ENCODE measurements around the gene MRPL58.
"Not testable (repeated sequence)": the region's sequence is repeated elsewhere in the genome, so short reads cannot be mapped to it uniquely, and the experiment has no call there.

MRPL58 gene

DNA sequence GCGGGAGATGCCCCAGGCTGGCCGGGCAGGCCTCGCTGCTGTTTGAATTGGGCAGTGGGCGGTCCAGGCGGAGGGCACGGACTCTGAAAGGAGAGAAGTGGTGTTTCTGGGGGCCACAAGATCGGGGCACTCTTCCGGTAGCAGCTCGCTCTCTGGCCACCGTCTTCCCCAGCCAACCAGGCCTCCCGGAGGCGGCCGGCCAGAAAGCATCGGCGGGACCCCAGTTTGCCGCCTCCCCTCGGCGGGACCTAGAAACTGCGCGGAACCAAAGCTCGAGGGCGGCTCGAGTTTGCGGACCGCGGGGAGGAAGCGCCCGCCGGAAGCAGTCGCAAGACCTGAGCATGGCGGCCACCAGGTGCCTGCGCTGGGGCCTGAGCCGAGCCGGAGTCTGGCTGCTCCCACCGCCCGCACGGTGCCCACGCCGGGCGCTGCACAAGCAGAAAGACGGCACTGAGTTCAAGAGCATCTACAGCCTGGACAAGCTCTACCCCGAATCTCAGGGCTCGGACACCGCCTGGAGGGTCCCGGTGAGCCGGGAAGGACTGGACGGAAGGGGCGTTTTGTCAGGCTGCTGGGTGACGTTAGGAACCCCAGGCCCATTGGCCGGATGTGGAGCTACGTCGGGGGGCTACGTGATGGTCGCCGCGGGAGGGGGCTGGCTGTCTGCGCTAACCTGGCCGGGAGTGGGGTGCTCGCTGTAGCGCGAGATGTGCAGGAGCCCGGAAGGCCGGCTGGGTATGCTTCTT lies at the start of gene MRPL58:
TSS of gene MRPL58 (plus strand) at position 325 of the 746 bp plus-strand sequence. CDS start at position 342, 17 bp downstream.
- DNase-seq (ENCODE audit: low read depth, low spot score), result peak; percentile 58

DNA sequence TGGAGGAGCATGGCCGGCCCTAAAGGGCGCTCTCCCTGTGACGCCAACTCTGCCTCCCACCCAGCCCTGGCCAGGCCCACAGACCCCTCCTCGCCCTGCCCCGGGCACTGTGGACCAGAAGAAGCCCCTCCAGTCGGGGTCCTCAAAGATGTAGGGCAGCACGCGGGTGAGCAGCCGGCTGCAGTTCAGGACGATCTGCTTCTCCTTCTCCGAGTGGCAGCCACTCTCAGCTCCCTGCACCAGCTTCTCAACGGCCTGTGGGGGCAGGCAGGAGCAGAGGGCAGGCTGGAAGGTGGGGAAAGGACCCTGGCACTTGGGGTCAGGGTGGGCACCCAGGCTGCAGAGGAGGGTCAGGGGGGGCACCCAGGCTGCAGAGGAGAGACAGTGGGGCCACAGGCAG lies 48.8 kb upstream of the MRPL58 start:
- no peak for DNase-seq (ENCODE audit: low read depth, low spot score)

DNA sequence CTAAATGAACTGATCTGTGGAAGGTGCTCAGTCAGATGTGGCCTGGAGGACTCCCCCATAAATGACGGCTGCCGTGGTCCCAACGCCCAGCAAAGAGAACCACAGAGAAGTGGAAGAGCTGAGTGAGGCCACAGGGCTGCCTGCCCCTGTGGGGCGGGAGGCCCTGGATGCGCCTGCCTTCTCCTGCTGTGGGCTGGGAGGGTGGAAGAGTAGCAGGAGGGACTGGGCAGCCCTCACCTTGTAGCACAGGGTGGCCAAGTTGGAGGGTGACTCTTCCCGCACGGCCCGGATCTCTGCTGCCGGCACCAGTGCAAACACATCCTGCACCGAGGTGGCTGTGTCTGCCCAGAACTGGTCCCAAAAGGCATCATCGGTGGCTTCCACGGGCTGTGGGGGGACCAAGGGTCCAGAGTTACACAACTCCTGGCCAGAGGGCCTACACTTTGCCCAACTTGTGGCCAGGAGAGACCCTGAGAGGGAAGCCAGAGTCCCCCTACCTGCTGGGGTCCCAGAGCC lies 48.2 kb upstream of the MRPL58 start:
- DNase-seq (ENCODE audit: low read depth, low spot score), result no peak

- no peak for DNase-seq (ENCODE audit: low read depth, low spot score)
Observed at GRCh38 chr17:74964988-74965622, 47.4 kb upstream of the MRPL58 start.

- no peak for DNase-seq (ENCODE audit: low read depth, low spot score)
Observed at GRCh38 chr17:74968361-74968780, 44.1 kb upstream of the MRPL58 start.

- not testable (repeated sequence) for DNase-seq (ENCODE audit: low read depth, low spot score)
Observed at GRCh38 chr17:74969501-74969900, 43.0 kb upstream of the MRPL58 start.

- DNase-seq (ENCODE audit: low read depth, low spot score), result no peak
Observed at GRCh38 chr17:74970395-74970794, 42.1 kb upstream of the MRPL58 start.

GRCh38 chr17:74971069-74971841 lies 41.2 kb upstream of the MRPL58 start:
- DNase-seq (ENCODE audit: low read depth, low spot score), result no peak

GRCh38 chr17:74971842-74972106 lies 40.7 kb upstream of the MRPL58 start:
- no peak for DNase-seq (ENCODE audit: low read depth, low spot score)

- no peak for DNase-seq (ENCODE audit: low read depth, low spot score)
Observed at GRCh38 chr17:74972107-74972972, 40.1 kb upstream of the MRPL58 start, which contains the start of gene HID1. HID1 (minus strand) TSS chr17:74972759; CDS start chr17:74972656, 103 bp downstream.

- DNase-seq (ENCODE audit: low read depth, low spot score), result no peak
Observed at GRCh38 chr17:74972973-74973328, 39.5 kb upstream of the MRPL58 start.

DNA sequence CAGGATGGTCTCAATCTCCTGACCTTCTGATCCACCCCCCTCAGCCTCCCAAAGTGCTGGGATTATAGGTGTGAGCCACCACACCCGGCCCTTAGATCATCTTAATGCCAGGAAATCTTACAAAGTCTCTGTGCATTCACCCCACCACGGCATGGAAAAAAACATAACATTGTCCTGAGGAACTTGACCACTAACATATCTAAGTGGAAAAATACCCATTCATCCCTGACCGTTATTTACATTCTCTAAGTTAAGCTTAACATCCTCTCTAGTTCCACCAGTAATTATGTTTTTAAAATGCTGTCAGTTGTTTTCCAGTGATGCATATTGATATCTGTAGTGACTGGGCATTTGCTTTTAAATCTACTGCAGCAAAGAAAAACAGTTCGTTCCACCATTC lies 36.5 kb upstream of the MRPL58 start:
- DNase-seq (ENCODE audit: low read depth, low spot score), result no peak

DNA sequence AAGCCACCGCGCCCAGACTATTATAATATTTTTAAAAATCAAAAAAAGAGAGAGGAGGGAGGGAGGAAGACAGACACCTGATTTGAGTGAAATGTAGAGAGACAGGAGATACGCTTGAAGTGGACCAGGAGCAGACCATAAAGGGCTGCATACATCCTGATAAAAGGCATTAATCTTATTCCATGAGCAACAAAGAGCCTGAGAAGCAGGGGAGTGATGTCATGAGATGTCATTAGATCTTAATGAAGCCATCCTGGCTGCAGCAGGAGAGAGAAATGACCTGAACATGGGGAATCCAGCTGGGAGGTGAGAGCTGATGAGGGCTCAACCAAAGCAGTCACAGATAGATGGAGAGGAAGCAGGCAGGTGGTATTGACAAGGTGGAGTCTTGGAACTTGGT lies 34.7 kb upstream of the MRPL58 start:
- DNase-seq (ENCODE audit: low read depth, low spot score), result no peak

- no peak for DNase-seq (ENCODE audit: low read depth, low spot score)
Observed at GRCh38 chr17:74978240-74978639, 34.2 kb upstream of the MRPL58 start.

DNA sequence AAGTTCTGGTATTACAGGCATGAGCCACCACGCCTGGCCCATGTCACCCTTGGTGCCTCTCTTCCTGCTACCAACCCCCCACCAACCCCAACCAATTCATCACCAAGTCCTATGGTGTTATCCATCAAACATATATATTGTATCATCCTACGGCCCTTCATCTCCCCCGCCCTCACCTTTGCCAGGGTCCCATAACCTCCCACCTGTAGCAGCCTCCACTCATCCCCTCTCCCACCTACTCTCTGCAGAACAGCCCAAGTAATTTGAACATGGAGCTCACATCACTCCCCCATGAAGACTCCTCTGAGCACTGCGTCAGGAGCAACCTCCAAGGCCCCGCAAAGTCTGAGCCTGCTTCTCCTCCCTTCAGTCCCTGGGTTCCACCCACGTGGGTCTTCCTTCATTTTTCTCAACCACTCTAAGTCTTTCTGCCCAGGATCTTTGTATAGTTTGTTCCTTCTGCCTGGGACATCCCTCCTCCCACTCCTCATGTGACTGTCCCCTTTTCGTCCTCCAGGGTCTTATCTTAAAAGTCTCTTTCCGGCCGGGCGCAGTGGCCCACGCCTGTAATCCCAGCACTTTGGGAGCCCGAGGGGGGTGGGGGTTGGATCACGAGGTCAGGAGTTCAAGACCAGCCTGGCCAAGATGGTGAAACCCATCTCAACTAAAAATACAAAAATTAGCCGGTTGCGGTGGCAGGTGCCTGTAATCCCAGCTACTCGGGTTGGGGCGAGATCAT lies 32.9 kb upstream of the MRPL58 start:
- DNase-seq (ENCODE audit: low read depth, low spot score), result no peak

- DNase-seq (ENCODE audit: low read depth, low spot score), result no peak
Observed at GRCh38 chr17:74981318-74981978, 31.0 kb upstream of the MRPL58 start.

DNA sequence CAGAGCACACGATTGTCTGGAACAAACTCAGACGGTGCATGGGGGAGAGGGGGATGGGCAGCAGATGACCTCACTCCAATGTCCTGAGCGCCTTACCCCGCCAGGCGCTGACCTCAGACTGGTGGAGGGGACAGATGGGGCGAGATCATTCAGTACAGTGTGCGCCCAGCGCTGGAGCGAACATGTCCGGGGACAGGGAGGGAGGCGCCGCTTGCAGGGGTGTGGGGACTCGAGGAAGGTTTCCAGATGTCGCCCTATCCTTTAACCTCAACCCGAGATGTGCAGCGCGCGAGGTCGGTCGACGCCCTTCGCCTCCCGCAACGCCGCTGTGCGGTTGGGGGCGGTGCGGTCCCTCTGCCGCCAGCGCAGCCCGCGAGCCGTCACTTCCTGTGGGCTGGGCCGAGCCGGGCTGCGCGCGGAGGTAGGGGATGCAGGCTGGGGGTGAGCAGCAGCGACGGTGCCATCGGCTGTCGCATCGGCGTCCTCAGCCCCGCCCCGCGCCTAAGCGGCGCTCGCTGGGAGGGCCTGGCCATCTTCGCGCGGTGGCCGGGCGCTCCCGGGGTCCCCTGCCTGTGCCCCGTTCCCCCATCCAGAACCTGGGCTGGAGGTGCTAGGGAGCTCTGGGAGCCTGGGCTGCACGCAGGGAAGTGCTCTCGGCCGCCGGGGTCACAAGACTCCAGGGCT lies 30.3 kb upstream of the MRPL58 start:
- no peak for DNase-seq (ENCODE audit: low read depth, low spot score)

GRCh38 chr17:74982663-74983313 lies 29.7 kb upstream of the MRPL58 start:
- DNase-seq (ENCODE audit: low read depth, low spot score), result not testable (repeated sequence)

GRCh38 chr17:74986206-74986576 lies 26.3 kb upstream of the MRPL58 start:
- no peak for DNase-seq (ENCODE audit: low read depth, low spot score)
